Fibroblast of lung (primary cell): Measurements from ENCODE around the gene CRB1.

Experiments used
- EZH2 ChIP-seq: IDR thresholded peaks from 2 replicates; pipeline ENCODE4 v1.5.1; 2012; ENCODE audit warnings: low read length, control low read depth, mild to moderate bottlenecking; ENCODE audit errors: missing control alignments
- TF ChIP-seq, protein P1 (sequence below), 2 donors: IDR thresholded peaks in 1 of 2; conservative IDR thresholded peaks in 1 of 2; 1 replicate in 1 of 2; 2 replicates in 1 of 2; pipeline ENCODE4 v1.5.1; 2011 to 2012; ENCODE audit warnings: low read length in 2 of 2, control low read depth in 1 of 2, inconsistent platforms in 1 of 2, low read depth in 1 of 2, mild to moderate bottlenecking in 1 of 2

DNA sequence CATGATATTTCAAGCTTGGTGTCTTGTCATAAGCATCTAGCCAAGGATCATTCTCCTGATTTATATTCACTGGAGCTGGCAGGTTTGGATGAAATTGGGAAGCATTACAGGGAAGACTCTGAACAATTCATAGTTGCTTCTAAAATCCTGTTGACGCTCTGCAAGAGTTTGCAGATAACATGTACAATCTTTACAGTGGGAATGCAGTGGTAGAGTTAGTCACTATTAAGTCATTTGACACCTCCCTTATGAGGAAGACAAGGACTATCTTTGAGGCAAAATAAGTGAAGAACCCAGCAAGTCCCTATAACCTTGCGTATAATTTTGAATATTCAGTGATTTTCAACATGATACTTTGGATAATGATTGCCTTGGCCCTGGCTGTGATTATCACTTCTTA, 45.3 kb upstream of the CRB1 start:
- TF ChIP-seq, protein P1, sequence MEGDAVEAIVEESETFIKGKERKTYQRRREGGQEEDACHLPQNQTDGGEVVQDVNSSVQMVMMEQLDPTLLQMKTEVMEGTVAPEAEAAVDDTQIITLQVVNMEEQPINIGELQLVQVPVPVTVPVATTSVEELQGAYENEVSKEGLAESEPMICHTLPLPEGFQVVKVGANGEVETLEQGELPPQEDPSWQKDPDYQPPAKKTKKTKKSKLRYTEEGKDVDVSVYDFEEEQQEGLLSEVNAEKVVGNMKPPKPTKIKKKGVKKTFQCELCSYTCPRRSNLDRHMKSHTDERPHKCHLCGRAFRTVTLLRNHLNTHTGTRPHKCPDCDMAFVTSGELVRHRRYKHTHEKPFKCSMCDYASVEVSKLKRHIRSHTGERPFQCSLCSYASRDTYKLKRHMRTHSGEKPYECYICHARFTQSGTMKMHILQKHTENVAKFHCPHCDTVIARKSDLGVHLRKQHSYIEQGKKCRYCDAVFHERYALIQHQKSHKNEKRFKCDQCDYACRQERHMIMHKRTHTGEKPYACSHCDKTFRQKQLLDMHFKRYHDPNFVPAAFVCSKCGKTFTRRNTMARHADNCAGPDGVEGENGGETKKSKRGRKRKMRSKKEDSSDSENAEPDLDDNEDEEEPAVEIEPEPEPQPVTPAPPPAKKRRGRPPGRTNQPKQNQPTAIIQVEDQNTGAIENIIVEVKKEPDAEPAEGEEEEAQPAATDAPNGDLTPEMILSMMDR (conservative IDR thresholded peaks at IDR 0.05 in 1 of 2, IDR thresholded peaks at IDR 0.05 in 1 of 2; ENCODE audit: low read depth in 1 of 2, low read length in 2 of 2) = no peak
- TF ChIP-seq EZH2 = no peak
